Adrenal gland (tissue), 5 donors: ENCODE data around the gene LCMT2.

ENCODE experiments used
- CTCF ChIP-seq, 6 experiments: fragments of 450-650 bp in 4 of 6; fragments of 200-600 bp in 2 of 6; sonication (generic) in 1 of 6; IDR thresholded peaks; 1 replicate in 5 of 6; 2 replicates in 1 of 6; pipeline versions ENCODE4 v1.5.1 to v1.8.0; 2016 to 2021; ENCODE audit warnings: antibody characterized with exemption in 6 of 6, mild to moderate bottlenecking in 2 of 6, moderate library complexity in 1 of 6
- POLR2A ChIP-seq, 2 donors: fragments of 450-650 bp; IDR thresholded peaks; one replicate each; pipeline ENCODE4 v1.6.1; 2017; ENCODE audit warnings: antibody characterized with exemption in 2 of 2, mild to moderate bottlenecking in 2 of 2, moderate library complexity in 1 of 2
- donor health status: DM: no; HTN: no; CAD: no.

DNA sequence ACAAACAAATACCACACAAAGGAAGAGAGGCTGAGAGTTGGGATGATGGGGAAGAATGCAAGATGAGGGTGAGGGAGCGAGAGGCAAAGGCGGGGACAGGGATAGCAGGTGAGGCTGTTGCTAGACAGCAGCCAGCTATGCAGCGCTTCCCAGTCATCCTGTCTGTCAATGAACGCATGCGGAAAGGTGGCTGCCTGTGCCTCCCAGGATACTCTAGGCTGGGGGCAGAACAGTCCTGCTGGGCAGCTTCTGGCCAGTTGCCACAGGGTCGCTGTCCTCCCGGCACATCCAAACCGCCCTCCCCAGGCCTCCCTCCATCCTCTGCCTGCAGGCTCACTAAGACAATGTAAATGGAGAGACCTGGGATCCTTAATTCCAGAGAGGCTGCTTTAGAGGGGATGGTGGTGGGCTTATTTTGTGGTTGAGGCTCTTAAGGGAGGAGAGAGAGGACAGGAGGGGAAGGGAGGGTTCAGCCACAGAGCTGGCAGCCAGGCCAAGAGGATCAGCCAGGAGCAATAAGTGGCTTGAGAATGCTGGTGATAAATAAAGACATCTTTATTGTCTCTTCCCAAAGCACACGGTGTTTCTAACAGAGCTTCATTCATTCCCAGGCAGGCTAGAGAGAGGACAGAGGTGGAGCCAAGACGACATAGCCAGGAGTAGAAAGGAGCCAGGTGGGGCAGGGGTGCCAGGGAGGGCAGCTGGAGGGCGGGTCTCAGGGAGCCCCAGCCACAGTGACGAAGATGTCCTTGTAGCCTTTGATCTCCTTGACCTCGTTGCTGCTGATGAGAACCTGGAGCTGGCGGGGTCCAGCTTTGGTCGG lies 54.4 kb downstream of the LCMT2 start:
- TF ChIP-seq CTCF (IDR thresholded peaks at IDR 0.05) (no peak), POLR2A (IDR thresholded peaks at IDR 0.05) (no peak)
